Measurements from ENCODE around the gene NSUN6.

The NSUN6 gene, protein sequence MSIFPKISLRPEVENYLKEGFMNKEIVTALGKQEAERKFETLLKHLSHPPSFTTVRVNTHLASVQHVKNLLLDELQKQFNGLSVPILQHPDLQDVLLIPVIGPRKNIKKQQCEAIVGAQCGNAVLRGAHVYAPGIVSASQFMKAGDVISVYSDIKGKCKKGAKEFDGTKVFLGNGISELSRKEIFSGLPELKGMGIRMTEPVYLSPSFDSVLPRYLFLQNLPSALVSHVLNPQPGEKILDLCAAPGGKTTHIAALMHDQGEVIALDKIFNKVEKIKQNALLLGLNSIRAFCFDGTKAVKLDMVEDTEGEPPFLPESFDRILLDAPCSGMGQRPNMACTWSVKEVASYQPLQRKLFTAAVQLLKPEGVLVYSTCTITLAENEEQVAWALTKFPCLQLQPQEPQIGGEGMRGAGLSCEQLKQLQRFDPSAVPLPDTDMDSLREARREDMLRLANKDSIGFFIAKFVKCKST

DNA sequence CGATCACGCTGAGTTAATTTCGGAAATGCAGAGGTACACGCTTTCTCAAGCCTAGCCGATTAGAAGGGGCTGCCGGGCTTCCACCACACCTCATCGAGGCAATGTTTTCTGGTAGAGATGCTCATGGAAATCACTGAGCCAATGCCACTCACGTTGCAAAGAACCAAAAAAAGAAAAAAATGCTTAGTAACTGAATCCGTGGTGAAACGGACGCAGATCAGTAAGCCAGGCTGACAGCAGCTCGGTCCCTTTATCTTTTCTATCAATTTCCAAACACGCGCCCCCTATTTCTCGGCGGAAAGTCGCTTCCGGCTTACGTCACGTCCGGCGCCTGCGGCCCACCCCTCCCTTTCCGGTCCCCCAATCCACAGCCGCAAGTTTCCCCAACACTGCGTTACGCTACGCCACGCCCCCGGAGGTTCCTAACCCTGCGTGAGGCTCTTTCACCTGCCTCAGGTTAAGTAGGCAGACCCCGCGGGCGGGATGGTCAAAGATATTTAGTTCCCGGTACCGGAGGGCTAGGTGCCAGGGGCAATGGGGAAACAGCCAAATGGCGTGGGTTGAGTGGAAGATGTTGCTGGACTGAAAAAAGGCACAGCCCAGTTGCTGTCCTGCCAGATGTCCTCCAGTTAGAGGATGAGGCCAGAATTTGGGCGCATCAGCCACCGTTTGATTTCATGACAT lies at the start of gene NSUN6:
Gene NSUN6 (minus strand): TSS at position 264 of the 684 bp plus-strand sequence. CDS start 384 bp downstream, outside the sequence.
- TF ChIP-seq, protein P1, sequence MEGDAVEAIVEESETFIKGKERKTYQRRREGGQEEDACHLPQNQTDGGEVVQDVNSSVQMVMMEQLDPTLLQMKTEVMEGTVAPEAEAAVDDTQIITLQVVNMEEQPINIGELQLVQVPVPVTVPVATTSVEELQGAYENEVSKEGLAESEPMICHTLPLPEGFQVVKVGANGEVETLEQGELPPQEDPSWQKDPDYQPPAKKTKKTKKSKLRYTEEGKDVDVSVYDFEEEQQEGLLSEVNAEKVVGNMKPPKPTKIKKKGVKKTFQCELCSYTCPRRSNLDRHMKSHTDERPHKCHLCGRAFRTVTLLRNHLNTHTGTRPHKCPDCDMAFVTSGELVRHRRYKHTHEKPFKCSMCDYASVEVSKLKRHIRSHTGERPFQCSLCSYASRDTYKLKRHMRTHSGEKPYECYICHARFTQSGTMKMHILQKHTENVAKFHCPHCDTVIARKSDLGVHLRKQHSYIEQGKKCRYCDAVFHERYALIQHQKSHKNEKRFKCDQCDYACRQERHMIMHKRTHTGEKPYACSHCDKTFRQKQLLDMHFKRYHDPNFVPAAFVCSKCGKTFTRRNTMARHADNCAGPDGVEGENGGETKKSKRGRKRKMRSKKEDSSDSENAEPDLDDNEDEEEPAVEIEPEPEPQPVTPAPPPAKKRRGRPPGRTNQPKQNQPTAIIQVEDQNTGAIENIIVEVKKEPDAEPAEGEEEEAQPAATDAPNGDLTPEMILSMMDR (IDR thresholded peaks at IDR 0.05; ENCODE audit: insufficient read depth, low read depth, low read length, missing control alignments), result no peak

DNA sequence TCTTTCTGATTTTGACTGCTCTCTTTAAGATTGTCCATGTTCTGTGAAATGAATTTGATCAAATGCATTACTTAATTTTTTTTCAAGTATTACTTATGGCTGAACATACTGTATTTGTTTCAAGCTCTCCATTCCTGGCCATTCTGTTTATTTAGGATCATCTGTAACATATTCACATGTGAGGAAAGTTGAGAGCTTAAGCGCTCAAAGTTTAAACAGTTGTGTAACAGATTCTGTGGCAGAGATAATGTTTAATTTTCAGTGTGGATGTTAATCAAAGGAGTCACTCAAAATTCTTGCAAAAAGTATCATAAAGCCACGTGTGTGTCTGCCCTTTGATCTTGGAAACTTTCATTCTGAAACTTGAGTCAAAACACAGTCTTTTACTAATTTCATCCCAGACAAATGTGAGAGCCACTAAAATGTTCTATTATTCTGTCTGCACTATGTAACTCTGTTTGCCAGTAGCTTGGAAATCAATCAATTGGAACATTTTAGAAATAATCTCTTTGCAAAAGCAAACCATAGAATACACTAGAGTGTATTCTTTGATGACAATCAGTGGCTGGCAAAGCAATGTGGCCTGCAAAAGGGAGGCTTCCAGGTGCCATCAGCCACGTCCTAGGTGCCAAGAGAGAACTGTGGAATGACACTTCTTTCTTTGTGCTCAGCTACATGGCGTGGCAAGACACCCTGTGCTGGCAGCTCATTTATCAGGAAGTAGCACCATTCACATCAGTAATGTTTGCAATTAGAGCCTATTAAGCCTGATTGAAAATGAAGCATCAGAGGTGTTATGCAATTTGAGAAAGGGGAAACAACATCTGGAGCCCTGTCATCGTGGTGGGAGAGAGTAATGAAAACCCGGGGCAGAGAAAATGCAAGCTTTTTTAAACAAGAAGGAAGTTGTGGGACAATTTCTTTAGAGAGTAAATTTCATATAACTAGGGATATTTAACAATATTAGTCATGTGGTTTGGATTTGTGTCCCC lies 48.8 kb upstream of the NSUN6 start:
- H3K4me3 ChIP-seq (ENCODE audit: low read length), result no peak overlapping the region
- DNase-seq (ENCODE audit: low read depth), result no peak
- TF ChIP-seq, protein P1 (IDR thresholded peaks at IDR 0.05; ENCODE audit: insufficient read depth, low read depth, low read length, missing control alignments), result no peak

More for the DNA sequence above, at the start of gene NSUN6:
- peak; percentile 88 for DNase-seq (ENCODE audit: low read depth)
- peak within 1 kb of the TSS; percentile 90 for H3K4me3 ChIP-seq (ENCODE audit: low read length)

DNA sequence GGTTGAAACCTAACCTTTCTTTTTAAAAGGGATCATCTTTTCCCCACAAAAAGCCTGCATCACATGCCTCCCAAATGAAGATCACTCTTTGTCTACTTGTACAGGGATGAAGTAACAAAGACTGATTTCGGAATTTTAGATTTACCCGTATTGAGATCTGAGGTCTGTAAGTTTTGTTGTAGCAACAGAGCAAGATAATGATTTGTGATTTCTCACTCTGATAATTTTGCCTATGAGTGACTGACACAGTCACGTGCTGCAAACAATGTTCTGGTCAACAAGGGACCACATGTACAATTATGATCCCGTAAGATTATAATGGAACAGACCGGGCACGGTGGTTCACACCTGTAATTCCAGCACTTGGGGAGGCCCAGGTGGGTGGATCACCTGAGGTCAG lies 39.2 kb upstream of the NSUN6 start:
- no peak for DNase-seq (ENCODE audit: low read depth)
- H3K4me3 ChIP-seq (ENCODE audit: low read length), result no peak overlapping the region
- TF ChIP-seq, protein P1 (IDR thresholded peaks at IDR 0.05; ENCODE audit: insufficient read depth, low read depth, low read length, missing control alignments), result no peak

DNA sequence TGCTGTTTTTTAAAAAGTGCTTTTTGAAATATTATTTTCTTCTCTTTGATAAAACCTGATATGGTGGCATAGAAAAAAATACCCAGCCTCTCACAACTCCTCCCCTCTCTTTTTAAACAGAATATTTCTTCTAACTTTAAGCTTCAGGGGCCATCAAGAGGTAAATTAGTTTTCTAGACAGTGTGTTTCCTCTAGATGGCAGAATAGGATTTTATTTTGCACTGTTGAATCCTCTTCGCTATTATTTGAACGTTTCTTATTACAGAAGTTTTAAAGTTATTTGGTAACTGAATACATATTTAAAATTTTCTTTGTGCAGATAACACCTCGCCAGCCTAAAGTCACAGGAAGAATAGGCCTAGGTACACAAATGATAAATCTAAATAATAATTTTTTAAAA lies 38.1 kb upstream of the NSUN6 start:
- peak; percentile 47 for DNase-seq (ENCODE audit: low read depth)
- H3K4me3 ChIP-seq (ENCODE audit: low read length), result no peak overlapping the region
- TF ChIP-seq, protein P1 (IDR thresholded peaks at IDR 0.05; ENCODE audit: insufficient read depth, low read depth, low read length, missing control alignments), result peak; percentile 53

DNA sequence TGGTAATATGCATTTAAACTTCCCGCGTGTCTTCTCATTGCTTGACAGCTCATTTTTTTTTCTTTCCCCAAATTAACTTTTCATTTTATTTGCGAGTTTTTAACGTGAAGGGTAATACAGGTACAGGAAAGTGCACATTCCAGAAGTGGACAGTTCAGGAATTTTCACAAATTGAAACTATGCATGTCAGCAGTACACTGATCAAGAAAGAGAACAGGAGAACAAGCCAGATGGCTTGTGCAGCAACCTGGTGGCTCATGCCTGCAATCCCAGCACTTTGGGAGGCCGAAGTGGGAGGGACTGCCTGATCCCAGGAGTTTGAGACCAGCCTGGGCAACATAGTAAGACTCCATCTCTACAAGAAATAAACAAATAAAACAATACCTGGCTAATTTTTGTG lies 36.3 kb upstream of the NSUN6 start:
- TF ChIP-seq, protein P1 (IDR thresholded peaks at IDR 0.05; ENCODE audit: insufficient read depth, low read depth, low read length, missing control alignments), result no peak
- no peak for DNase-seq (ENCODE audit: low read depth)
- no peak overlapping the region for H3K4me3 ChIP-seq (ENCODE audit: low read length)

DNA sequence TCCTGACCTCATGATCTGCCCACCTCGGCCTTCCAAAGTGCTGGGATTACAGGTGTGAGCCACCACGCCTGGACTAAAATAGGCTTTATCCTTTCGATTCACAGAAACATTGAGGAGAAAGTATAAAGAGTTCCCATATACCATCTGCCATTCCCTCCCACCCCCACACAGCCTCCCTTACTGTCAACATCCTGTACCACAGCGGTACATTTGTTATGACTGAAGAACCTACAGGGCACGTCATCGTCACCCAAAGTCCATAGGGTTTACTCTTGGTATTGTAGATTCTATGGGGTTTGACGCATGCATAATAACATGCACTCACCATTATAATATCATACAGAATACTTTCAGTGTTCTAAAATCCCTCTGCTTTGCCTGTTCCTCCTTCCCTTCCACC lies 35.8 kb upstream of the NSUN6 start:
- no peak overlapping the region for H3K4me3 ChIP-seq (ENCODE audit: low read length)
- no peak for DNase-seq (ENCODE audit: low read depth)
- TF ChIP-seq, protein P1 (IDR thresholded peaks at IDR 0.05; ENCODE audit: insufficient read depth, low read depth, low read length, missing control alignments), result no peak
